Gastroesophageal sphincter (tissue), 4 donors: ENCODE measurements around the gene BCL6. TPM values are rescaled to one million over a fixed set of nuclear protein-coding genes. Genes with fewer than 3 reads are reported as not detected.
A peak's percentile ranks its signal among the peaks of the same experiment; 100 is the strongest.

Experiments used
- ATAC-seq: fragments of 150-250 bp; one replicate; pipeline ENCODE4 v1.9.1; 2016; ENCODE audit warnings: mild to moderate bottlenecking, moderate library complexity
- H3K27ac ChIP-seq, 4 donors: fragments of 200-600 bp; sonication (generic) in 3 of 4; 1 replicate in 3 of 4; 2 replicates in 1 of 4; pipeline ENCODE4 v1.5.1; 2016 to 2019
- H3K27me3 ChIP-seq: fragments of 200-600 bp; sonication (generic); one replicate; pipeline ENCODE4 v1.5.1; 2019
- H3K36me3 ChIP-seq, 2 donors: fragments of 200-600 bp; sonication (generic); one replicate each; pipeline ENCODE4 v1.5.1; 2019; ENCODE audit warnings: control low read depth in 1 of 2
- H3K4me1 ChIP-seq, 3 donors: fragments of 200-600 bp; sonication (generic); 1 replicate in 2 of 3; 2 replicates in 1 of 3; pipeline ENCODE4 v1.5.1; 2016 to 2019; ENCODE audit warnings: control low read depth in 2 of 3
- H3K4me3 ChIP-seq, 2 donors: fragments of 200-600 bp; sonication (generic); one replicate each; pipeline ENCODE4 v1.5.1; 2019; ENCODE audit warnings: mild to moderate bottlenecking in 1 of 2, moderate library complexity in 1 of 2
- H3K9me3 ChIP-seq, 3 donors: fragments of 200-600 bp; sonication (generic); one replicate each; pipeline ENCODE4 v1.5.1; 2017 to 2019; ENCODE audit warnings: control low read depth in 2 of 3
- CTCF ChIP-seq, 4 experiments: fragments of 200-600 bp in 2 of 4; fragments of 450-650 bp in 2 of 4; sonication (generic) in 1 of 4; IDR thresholded peaks; one replicate each; pipeline ENCODE4 v1.5.1; 2017 to 2019; ENCODE audit warnings: antibody characterized with exemption in 4 of 4, mild to moderate bottlenecking in 2 of 4, moderate library complexity in 2 of 4
- EP300 ChIP-seq: sonication (generic); formaldehyde crosslinking; IDR thresholded peaks from one replicate; pipeline ENCODE4 v1.6.1; 2017; ENCODE audit warnings: antibody characterized with exemption, mild to moderate bottlenecking
- POLR2A ChIP-seq, 2 donors: fragments of 450-650 bp; IDR thresholded peaks; one replicate each; pipeline ENCODE4 v1.6.1; 2017; ENCODE audit warnings: antibody characterized with exemption in 2 of 2, mild to moderate bottlenecking in 2 of 2, moderate library complexity in 1 of 2
- POLR2AphosphoS5 ChIP-seq: sonication (generic); formaldehyde crosslinking; IDR thresholded peaks from one replicate; pipeline ENCODE4 v1.6.1; 2017; ENCODE audit warnings: antibody characterized with exemption
- WGBS, 2 donors: methylation state at CpG; one replicate each; pipeline ENCODE4 v1.1.5; 2018; ENCODE audit warnings: low coverage in 1 of 2; 5-methylcytosine and 5-hydroxymethylcytosine counted together
- total RNA-seq, 4 donors: library from RNA; depleted of rRNA; stranded (reverse); fragments of >200 nt; gene quantifications; one replicate each; pipeline ENCODE4 v1.1.0, GENCODE V29; 2016

Gene BCL6
- total RNA-seq, 4 donors from 2014 or later: 60.0 to 146 (median 115) TPM

- H3K4me1 ChIP-seq: peaks cover 0 to 13% (median under 1%) of the 10 kb centered on the region in 3 donors
- no peak overlapping the region for H3K27ac ChIP-seq
- no peak for ATAC-seq
- H3K9me3 ChIP-seq: no peaks in the 10 kb centered on the region
- no peak overlapping the region for H3K4me3 ChIP-seq
- peaks cover 4 to 98% of the 10 kb centered on the region in 2 donors for H3K36me3 ChIP-seq
- H3K27me3 ChIP-seq: no peaks in the 10 kb centered on the region
- no peak for TF ChIP-seq EP300
- no peak for TF ChIP-seq POLR2A (IDR thresholded peaks at IDR 0.05)
- TF ChIP-seq CTCF (IDR thresholded peaks at IDR 0.05): no peak
- TF ChIP-seq POLR2AphosphoS5: no peak
- WGBS, 2 donors: 94 to 96% methylated on average over 14 to 22 of the region's 22 CpGs
These were observed 20.0 kb downstream of the BCL6 start for GRCh38 chr3:187725224-187725623.

GRCh38 chr3:187722206-187722612, 23.1 kb downstream of the BCL6 start:
- H3K9me3 ChIP-seq: no peaks in the 10 kb centered on the region
- H3K4me1 ChIP-seq: peaks cover 0 to 16% (median 4%) of the 10 kb centered on the region in 3 donors
- no peak overlapping the region for H3K4me3 ChIP-seq
- H3K36me3 ChIP-seq: peaks cover 0 to 68% of the 10 kb centered on the region in 2 donors
- 80% methylated on average over 2 of the region's 10 CpGs; no CpG with 5 or more reads in 1 of the 2 donors for WGBS, 2 donors
- H3K27ac ChIP-seq: no peak overlapping the region
- no peak for TF ChIP-seq POLR2AphosphoS5
- TF ChIP-seq EP300: no peak
- TF ChIP-seq POLR2A (IDR thresholded peaks at IDR 0.05): no peak
- no peak for TF ChIP-seq CTCF (IDR thresholded peaks at IDR 0.05)
- H3K27me3 ChIP-seq: no peaks in the 10 kb centered on the region
- ATAC-seq: no peak

GRCh38 chr3:187721055-187721454, 24.2 kb downstream of the BCL6 start:
- H3K9me3 ChIP-seq: no peaks in the 10 kb centered on the region
- TF ChIP-seq POLR2AphosphoS5 (no peak), CTCF (IDR thresholded peaks at IDR 0.05) (no peak), POLR2A (IDR thresholded peaks at IDR 0.05) (no peak), EP300 (no peak)
- peaks cover 0 to 56% of the 10 kb centered on the region in 2 donors for H3K36me3 ChIP-seq
- no peak overlapping the region for H3K27ac ChIP-seq
- H3K4me1 ChIP-seq: peaks cover 0 to 15% (median 4%) of the 10 kb centered on the region in 3 donors
- no peak overlapping the region for H3K4me3 ChIP-seq
- 70 to 79% methylated on average over 7 to 8 of the region's 8 CpGs for WGBS, 2 donors
- ATAC-seq: no peak
- H3K27me3 ChIP-seq: no peaks in the 10 kb centered on the region

- H3K9me3 ChIP-seq: no peaks in the 10 kb centered on the region
- no peak for TF ChIP-seq CTCF (IDR thresholded peaks at IDR 0.05)
- TF ChIP-seq POLR2A (IDR thresholded peaks at IDR 0.05): no peak
- no peak for TF ChIP-seq EP300
- no peak for TF ChIP-seq POLR2AphosphoS5
- peak overlapping the region in 2 of 4 donors; percentile 46 to 52 for H3K27ac ChIP-seq
- no peak overlapping the region for H3K4me3 ChIP-seq
- ATAC-seq: peak; percentile 22
- peaks cover 0 to 15% (median 4%) of the 10 kb centered on the region in 3 donors for H3K4me1 ChIP-seq
- peaks cover 0 to 48% of the 10 kb centered on the region in 2 donors for H3K36me3 ChIP-seq
- no peaks in the 10 kb centered on the region for H3K27me3 ChIP-seq
- WGBS, 2 donors: 100% methylated on average over 2 of the region's 2 CpGs; no CpG with 5 or more reads in 1 of the 2 donors
These were observed 25.0 kb downstream of the BCL6 start for GRCh38 chr3:187720337-187720670.

- no peaks in the 10 kb centered on the region for H3K27me3 ChIP-seq
- H3K9me3 ChIP-seq: no peaks in the 10 kb centered on the region
- peak overlapping the region in 3 of 4 donors; percentile 21 to 52 (median 46) for H3K27ac ChIP-seq
- peak; percentile 38 for ATAC-seq
- H3K4me3 ChIP-seq: no peak overlapping the region
- 24% methylated on average over 2 of the region's 6 CpGs; no CpG with 5 or more reads in 1 of the 2 donors for WGBS, 2 donors
- TF ChIP-seq POLR2A (IDR thresholded peaks at IDR 0.05) (no peak), POLR2AphosphoS5 (peak; percentile 24)
- peaks cover 0 to 43% of the 10 kb centered on the region in 2 donors for H3K36me3 ChIP-seq
- H3K4me1 ChIP-seq: peaks cover 0 to 15% (median 4%) of the 10 kb centered on the region in 3 donors
These were observed 25.5 kb downstream of the BCL6 start for GRCh38 chr3:187719628-187720336.
